ENCODE data around the gene NAGPA. TPM values are rescaled to one million over a fixed set of nuclear protein-coding genes. Genes with fewer than 3 reads are reported as not detected.

NAGPA gene
- total and polyA plus RNA-seq, 2 of the 8 experiments (the other 6 are each of a cell fraction or from before 2014, with no cell fraction given): 10.1 to 13.2 TPM

GRCh38 chr16:5056352-5056751 is 22.6 kb upstream of the NAGPA start (continued):
- TF ChIP-seq TAF7 (optimal IDR thresholded peaks at IDR 0.05; ENCODE audit: borderline replicate concordance, low read depth, low read length) (no peak), SIRT6 (IDR thresholded peaks at IDR 0.05; ENCODE audit: low read length) (no peak), RXRA (IDR thresholded peaks at IDR 0.05; ENCODE audit: insufficient read depth, low read depth, low read length) (no peak), CREB1 (IDR thresholded peaks at IDR 0.05) (0 out of 2 replicates have a peak, but pooled peaks have one; percentile 21), ATF3 (IDR thresholded peaks at IDR 0.05; ENCODE audit: insufficient read depth, low read depth, low read length) (no peak), RNF2 (IDR thresholded peaks at IDR 0.05; ENCODE audit: borderline replicate concordance, low read depth, low read length, missing control alignments, poor library complexity, severe bottlenecking) (no peak), POU5F1 (IDR thresholded peaks at IDR 0.05; ENCODE audit: low read depth, low read length) (no peak), GTF2F1 (IDR thresholded peaks at IDR 0.05; ENCODE audit: borderline replicate concordance, low read depth, low read length) (no peak), EZH2 (IDR thresholded peaks at IDR 0.05; ENCODE audit: low read depth, low read length, severe bottlenecking) (no peak), SP2 (IDR thresholded peaks at IDR 0.05; ENCODE audit: low read length) (no peak), CBX5 (IDR thresholded peaks at IDR 0.05; ENCODE audit: low read depth, low read length) (no peak), BCL11A (IDR thresholded peaks at IDR 0.05; ENCODE audit: low read depth in 2 of 2, low read length in 2 of 2) (no peak), KDM4A (IDR thresholded peaks at IDR 0.05; ENCODE audit: low read depth, low read length, severe bottlenecking) (no peak), BACH1 (IDR thresholded peaks at IDR 0.05; ENCODE audit: low read length) (no peak)

Data from H1 (cell line).